Thyroid gland (tissue), 4 donors: ENCODE measurements around the gene ABHD14A. TPM values are rescaled to one million over a fixed set of nuclear protein-coding genes. Genes with fewer than 3 reads are reported as not detected.

Source experiments
- DNase-seq, 2 donors: peaks; one replicate each; pipeline ENCODE4 v3.0.0-alpha.2; 2019
- H3K27ac ChIP-seq, 3 donors: fragments of 200-600 bp; sonication (generic); 1 replicate in 2 of 3; 2 replicates in 1 of 3; pipeline ENCODE4 v1.5.1; 2016 to 2019; ENCODE audit warnings: mild to moderate bottlenecking in 1 of 3, moderate library complexity in 1 of 3
- H3K27me3 ChIP-seq: fragments of 200-600 bp; sonication (generic); one replicate; pipeline ENCODE4 v1.5.1; 2019
- H3K36me3 ChIP-seq, 2 donors: fragments of 200-600 bp; sonication (generic); one replicate each; pipeline ENCODE4 v1.5.1; 2016 to 2019
- H3K4me1 ChIP-seq, 2 donors: fragments of 200-600 bp; sonication (generic); one replicate each; pipeline ENCODE4 v1.5.1; 2017 to 2019
- H3K4me3 ChIP-seq, 3 donors: fragments of 200-600 bp; sonication (generic); replicated peaks in 1 of 3; 1 replicate in 2 of 3; 2 replicates in 1 of 3; pipeline ENCODE4 v1.5.1; 2016; ENCODE audit warnings: mild to moderate bottlenecking in 1 of 3
- H3K9me3 ChIP-seq: fragments of 200-600 bp; sonication (generic); one replicate; pipeline ENCODE4 v1.5.1; 2017
- CTCF ChIP-seq, 6 experiments: fragments of 200-600 bp in 3 of 6; fragments of 450-650 bp in 3 of 6; sonication (generic) in 3 of 6; IDR thresholded peaks; one replicate each; pipeline ENCODE4 v1.5.1; 2016 to 2019; ENCODE audit warnings: antibody characterized with exemption in 6 of 6, mild to moderate bottlenecking in 2 of 6, inconsistent platforms in 1 of 6, moderate library complexity in 1 of 6
- POLR2A ChIP-seq, 2 donors: fragments of 450-650 bp; IDR thresholded peaks; one replicate each; pipeline ENCODE4 v1.6.1; 2017; ENCODE audit warnings: antibody characterized with exemption in 2 of 2, mild to moderate bottlenecking in 2 of 2, moderate library complexity in 1 of 2
- WGBS, 2 donors: methylation state at CpG; one replicate each; pipeline ENCODE4 v1.1.5; 2017; 5-methylcytosine and 5-hydroxymethylcytosine counted together
- intact Hi-C: fragments of 100-400 bp; cut with DNase I; formaldehyde crosslinking; loops from one replicate; pipeline ENCODE4 v1.15.1; 2023
- total RNA-seq, 4 donors: library from RNA; depleted of rRNA; stranded (reverse); fragments of >200 nt; gene quantifications; one replicate each; pipeline ENCODE4 v1.2.3, GENCODE V29; 2016

ABHD14A gene
- total RNA-seq, 4 donors from 2014 or later = 20.0 to 91.9 (median 49.3) TPM

- H3K4me1 ChIP-seq = peaks cover 5 to 19% of the 10 kb centered on the region in 2 donors
- H3K36me3 ChIP-seq = no peaks in the 10 kb centered on the region
- no peak overlapping the region for H3K27ac ChIP-seq
- intact Hi-C loops = no loop called here
- no peak for TF ChIP-seq POLR2A (IDR thresholded peaks at IDR 0.05)
- TF ChIP-seq CTCF (IDR thresholded peaks at IDR 0.05) = no peak
- no peak for DNase-seq
- WGBS, 2 donors = 87 to 92% methylated on average over 1 of the region's 1 CpG
- no peaks in the 10 kb centered on the region for H3K9me3 ChIP-seq
- no peaks in the 10 kb centered on the region for H3K27me3 ChIP-seq
- no peak overlapping the region for H3K4me3 ChIP-seq
These were observed 20.2 kb upstream of the ABHD14A start for GRCh38 chr3:51954713-51955112.

- Histone ChIP-seq H3K27ac (peak within 1 kb of the TSS in 2 of 3 donors; percentile 21 to 33), H3K27me3 (no peaks in the 10 kb centered on the region), H3K9me3 (no peaks in the 10 kb centered on the region), H3K36me3 (no peaks in the 10 kb centered on the region), H3K4me1 (peaks cover 5 to 19% of the 10 kb centered on the region in 2 donors), H3K4me3 (peak within 1 kb of the TSS in 1 of 3 donors; percentile 30)
- 68 to 70% methylated on average over 6 to 9 of the region's 33 CpGs for WGBS, 2 donors
- DNase-seq = no peak
- intact Hi-C loops = no loop called here
- TF ChIP-seq CTCF (IDR thresholded peaks at IDR 0.05) (no peak), POLR2A (IDR thresholded peaks at IDR 0.05) (no peak)
These were observed 19.5 kb upstream of the ABHD14A start, which contains the start of gene GPR62 for GRCh38 chr3:51955175-51955892. Gene GPR62 (plus strand): TSS chr3:51955381. CDS start chr3:51955653, 272 bp downstream.

GRCh38 chr3:51955893-51956770, 18.7 kb upstream of the ABHD14A start:
- peak overlapping the region in 1 of 3 donors; percentile 30 for H3K4me3 ChIP-seq
- no peaks in the 10 kb centered on the region for H3K27me3 ChIP-seq
- no peaks in the 10 kb centered on the region for H3K36me3 ChIP-seq
- no peaks in the 10 kb centered on the region for H3K9me3 ChIP-seq
- 0% methylated on average over 3 of the region's 97 CpGs; no CpG with 5 or more reads in 1 of the 2 donors for WGBS, 2 donors
- TF ChIP-seq CTCF (IDR thresholded peaks at IDR 0.05) (peak in 5 of 6 experiments; percentile 14 to 45 (median 18)), POLR2A (IDR thresholded peaks at IDR 0.05) (no peak)
- peak overlapping the region in 2 of 3 donors; percentile 21 to 33 for H3K27ac ChIP-seq
- peaks cover 5 to 19% of the 10 kb centered on the region in 2 donors for H3K4me1 ChIP-seq
- DNase-seq = peak; percentile 61 to 63
- intact Hi-C loops = no loop called here

- intact Hi-C loops = no loop called here
- no peaks in the 10 kb centered on the region for H3K36me3 ChIP-seq
- no peak overlapping the region for H3K27ac ChIP-seq
- no peaks in the 10 kb centered on the region for H3K27me3 ChIP-seq
- no peaks in the 10 kb centered on the region for H3K9me3 ChIP-seq
- DNase-seq = no peak
- 95 to 97% methylated on average over 11 to 14 of the region's 15 CpGs for WGBS, 2 donors
- peaks cover 5 to 19% of the 10 kb centered on the region in 2 donors for H3K4me1 ChIP-seq
- TF ChIP-seq CTCF (IDR thresholded peaks at IDR 0.05) (no peak), POLR2A (IDR thresholded peaks at IDR 0.05) (no peak)
- H3K4me3 ChIP-seq = no peak overlapping the region
These were observed 17.2 kb upstream of the ABHD14A start for GRCh38 chr3:51957520-51958205.
